ENCODE data around the gene CEMP1.

The CEMP1 gene

GRCh38 chr16:2483939-2484897, 47.0 kb downstream of the CEMP1 start:
- no peak for DNase-seq

GRCh38 chr16:2482708-2483534, 48.3 kb downstream of the CEMP1 start:
- peak; percentile 78 for DNase-seq

- no peak for DNase-seq
Measured at GRCh38 chr16:2482249-2482648, 49.0 kb downstream of the CEMP1 start.

- no peak for DNase-seq
Measured at GRCh38 chr16:2481676-2482075, 49.5 kb downstream of the CEMP1 start.

GRCh38 chr16:2480948-2481347, 50.3 kb downstream of the CEMP1 start:
- no peak for DNase-seq
